ENCODE measurements around the gene HSF5. TPM values are rescaled to one million over a fixed set of nuclear protein-coding genes. Genes with fewer than 3 reads are reported as not detected.

HSF5 gene
- total and polyA plus RNA-seq, 4 donors = 0.09 to 0.17 TPM; not detected in 2

- no peak for TF ChIP-seq JUND (IDR thresholded peaks at IDR 0.05)
- TF ChIP-seq CTCF (IDR thresholded peaks at IDR 0.05; ENCODE audit: low read depth, low read length, missing input control) = no peak
- no peak for TF ChIP-seq EGR1 (IDR thresholded peaks at IDR 0.05; ENCODE audit: low read depth in 2 of 2)
- TF ChIP-seq RAD21 (IDR thresholded peaks at IDR 0.05) = no peak
- TF ChIP-seq NR2F2 (IDR thresholded peaks at IDR 0.05) = no peak
These were observed 44.3 kb upstream of the HSF5 start (continued) for GRCh38 chr17:58532555-58532951.

- TF ChIP-seq SP1 (IDR thresholded peaks at IDR 0.05) (no peak), HNF4A (conservative IDR thresholded peaks at IDR 0.05) (no peak), GABPA (IDR thresholded peaks at IDR 0.05 in 1 of 2, conservative IDR thresholded peaks at IDR 0.05 in 1 of 2) (no peak), HNF4G (IDR thresholded peaks at IDR 0.05) (no peak), NR2F2 (IDR thresholded peaks at IDR 0.05) (no peak), ZBTB33 (IDR thresholded peaks at IDR 0.05) (no peak), FOXA1 (IDR thresholded peaks at IDR 0.05) (no peak), CTCF (IDR thresholded peaks at IDR 0.05; ENCODE audit: low read depth, low read length, missing input control) (no peak), EGR1 (IDR thresholded peaks at IDR 0.05; ENCODE audit: low read depth in 2 of 2) (no peak), FOXA2 (IDR thresholded peaks at IDR 0.05) (no peak), YY1 (IDR thresholded peaks at IDR 0.05) (no peak), RAD21 (IDR thresholded peaks at IDR 0.05) (no peak), RXRA (IDR thresholded peaks at IDR 0.05) (no peak), TAF1 (conservative IDR thresholded peaks at IDR 0.05) (no peak), ATF3 (IDR thresholded peaks at IDR 0.05) (no peak), REST (IDR thresholded peaks at IDR 0.05) (no peak), MAX (IDR thresholded peaks at IDR 0.05) (no peak), JUND (IDR thresholded peaks at IDR 0.05) (no peak)
- peak overlapping the region in 2 of 3 donors; percentile 54 to 60 for H3K4me3 ChIP-seq (ENCODE audit: low read depth in 1 of 3, low read length in 3 of 3)
- H3K27me3 ChIP-seq (ENCODE audit: control insufficient read depth in 4 of 4, insufficient read depth in 4 of 4, low read length in 3 of 4) = no peaks in the 10 kb centered on the region
- no peaks in the 10 kb centered on the region for H3K36me3 ChIP-seq (ENCODE audit: control insufficient read depth in 4 of 4, insufficient read depth in 3 of 4, low read depth in 1 of 4, low read length in 3 of 4)
- H3K4me1 ChIP-seq (ENCODE audit: control insufficient read depth in 4 of 4, insufficient read depth in 4 of 4, low read length in 3 of 4) = peaks cover 11 to 27% (median 18%) of the 10 kb centered on the region in 4 donors
- peak; percentile 60 for DNase-seq (ENCODE audit: low spot score)
- whole genome bisulfite sequencing = 4% methylated on average over 82 of the region's 82 CpGs
- H3K9me3 ChIP-seq (ENCODE audit: control insufficient read depth in 4 of 4, low read length in 3 of 4) = no peaks in the 10 kb centered on the region
- H3K27ac ChIP-seq (ENCODE audit: low read depth in 1 of 2, low read length in 2 of 2) = peak overlapping the region; percentile 50 to 61
- H3K9ac ChIP-seq (ENCODE audit: low read depth in 1 of 2, low read length in 2 of 2) = no peak overlapping the region
These were observed 43.7 kb upstream of the HSF5 start for GRCh38 chr17:58531661-58532554.

All from liver (tissue), 9 donors.